Sciatic nerve (tissue), 2 donors: ENCODE measurements around the gene TRAM2. TPM values are rescaled to one million over a fixed set of nuclear protein-coding genes. Genes with fewer than 3 reads are reported as not detected.
A peak's percentile ranks its signal among the peaks of the same experiment; 100 is the strongest.

Experiments
- ATAC-seq: fragments of 200-7000 bp; cut with Tn5 transposase; one replicate; pipeline ENCODE4 v1.9.1; 2020; ENCODE audit warnings: mild to moderate bottlenecking, moderate library complexity
- DNase-seq: peaks from one replicate; pipeline ENCODE4 v3.0.0-alpha.2; 2020; ENCODE audit warnings: low spot score
- intact Hi-C: fragments of 100-400 bp; cut with DNase I; formaldehyde crosslinking; loops from one replicate; pipeline ENCODE4 v1.14.2; 2022
- total RNA-seq: library from RNA; stranded (reverse); fragmentation: NEBNext Ultra II Directional; extraction: Animal tissue kit (Norgen Biotek cat#: 25700); gene quantifications from one replicate; pipeline ENCODE4 v1.2.1, GENCODE V29; 2021
- donor health status: DM: no; HTN: no; CAD: no.
- donor health status: DM: no; HTN: no; CAD: no.

Gene TRAM2
- total RNA-seq, 1 donor from 2014 or later: 18.6 TPM

GRCh38 chr6:52518279-52518945 lies 58.4 kb downstream of the TRAM2 start:
- DNase-seq: no peak
- intact Hi-C loops: loop anchor here (10.0 kb wide), 1 partner anchor 56 kb away; the partner anchor contains the start of gene TRAM2
- no peak for ATAC-seq

DNA sequence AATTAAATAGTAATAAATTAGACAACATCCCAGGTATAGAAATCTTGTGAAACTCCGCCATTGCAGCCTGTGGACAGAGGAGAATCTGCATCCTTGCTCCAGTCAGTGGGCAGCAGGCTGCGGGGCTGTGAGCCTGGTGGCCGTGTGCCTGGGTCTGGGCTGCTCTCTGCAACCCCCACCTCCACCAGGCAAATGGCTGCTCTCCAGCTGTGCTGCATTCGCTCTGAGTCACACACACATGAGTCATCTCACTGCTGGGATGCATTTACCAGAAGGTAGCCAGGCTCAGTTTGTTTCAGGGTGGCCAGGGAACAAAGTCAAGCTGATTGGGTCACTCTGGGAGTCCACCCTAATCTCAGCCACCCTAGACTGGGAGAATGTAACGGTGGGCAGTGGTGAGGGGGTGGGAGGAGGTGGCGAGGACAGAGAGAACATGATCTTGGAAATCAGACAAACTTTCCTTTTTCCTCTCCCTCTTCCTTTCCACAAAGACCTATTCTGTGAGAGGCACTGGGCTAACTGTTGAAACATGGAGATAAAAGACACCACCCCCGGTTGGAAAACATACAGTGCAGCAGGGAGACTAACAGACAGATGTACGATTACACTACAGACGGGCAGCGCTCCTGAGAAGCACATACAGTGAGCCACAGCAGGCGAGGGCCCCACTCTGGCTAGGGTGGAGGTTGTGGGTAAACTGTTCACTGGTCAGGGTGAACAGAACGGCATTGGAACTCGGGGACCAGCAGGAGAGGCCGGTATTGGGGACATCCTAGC lies 59.2 kb downstream of the TRAM2 start:
- intact Hi-C loops: loop anchor here (10.0 kb wide), 1 partner anchor 57 kb away; the partner anchor contains the start of gene TRAM2

GRCh38 chr6:52516943-52517342 lies 59.9 kb downstream of the TRAM2 start:
- DNase-seq (no peak), ATAC-seq (no peak)
- intact Hi-C loops: loop anchor here (10.0 kb wide), 1 partner anchor 58 kb away; the partner anchor contains the start of gene TRAM2

More for the DNA sequence above, 59.2 kb downstream of the TRAM2 start:
- peak; percentile 88 for DNase-seq
- peak; percentile 82 for ATAC-seq

GRCh38 chr6:52516269-52516668 lies 60.6 kb downstream of the TRAM2 start:
- DNase-seq (no peak), ATAC-seq (no peak)
- intact Hi-C loops: loop anchor here (10.0 kb wide), 1 partner anchor 59 kb away; the partner anchor contains the start of gene TRAM2

DNA sequence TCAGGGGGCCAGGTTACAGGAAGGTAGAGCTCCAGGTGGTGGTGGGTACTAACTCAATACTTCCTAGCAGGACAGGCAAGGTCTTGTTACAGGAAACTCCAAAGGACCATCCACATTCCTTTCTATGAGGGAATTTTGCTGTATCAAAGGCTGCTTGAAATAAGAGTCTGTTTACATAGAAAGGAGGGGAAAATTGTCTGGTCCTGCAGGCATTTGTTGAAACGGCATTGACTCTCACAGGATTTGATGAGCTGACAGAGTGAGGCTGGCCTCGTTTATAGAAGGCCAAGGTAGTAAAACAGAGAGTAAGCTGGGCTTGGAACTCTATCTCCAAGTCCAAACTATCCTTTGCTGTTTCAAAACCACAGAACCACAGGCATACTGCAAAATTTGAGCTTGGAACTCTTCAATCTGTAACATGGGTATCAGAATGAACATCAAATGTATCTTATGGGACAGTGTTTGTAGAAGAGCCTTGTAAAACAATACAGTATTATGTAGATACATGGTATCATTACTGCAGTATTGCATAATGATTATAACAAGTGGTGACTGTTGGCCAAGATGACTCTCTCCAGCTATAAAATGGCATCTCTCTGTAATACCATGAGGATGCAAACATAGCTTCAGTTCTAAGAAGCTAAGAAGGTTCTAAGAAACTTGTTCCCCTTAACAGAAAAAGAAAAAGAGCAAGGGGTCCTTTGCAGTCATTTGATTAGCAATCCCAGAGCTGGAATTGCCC lies 61.5 kb downstream of the TRAM2 start:
- ATAC-seq (no peak), DNase-seq (no peak)
- intact Hi-C loops: loop anchor here (10.0 kb wide), 1 partner anchor 59 kb away; the partner anchor contains the start of gene TRAM2

DNA sequence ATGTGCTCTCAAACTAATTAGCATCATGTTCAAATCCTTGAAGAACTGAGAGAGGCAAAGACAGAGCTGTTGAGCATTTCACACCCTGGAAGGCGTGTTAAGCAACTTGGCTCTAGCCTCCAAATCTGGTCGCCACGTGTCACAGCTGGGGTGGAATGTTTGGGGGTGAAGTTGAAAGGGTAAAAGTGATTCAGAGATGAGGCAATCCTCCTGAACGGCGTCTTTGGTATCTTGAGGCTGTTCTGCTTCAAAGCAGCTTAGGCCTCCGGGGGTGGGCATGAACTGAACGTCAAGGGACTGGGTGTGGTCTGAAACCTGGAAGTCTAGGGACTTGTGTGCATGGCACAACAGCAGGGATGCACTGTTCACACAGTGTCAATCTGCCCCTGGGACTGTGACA lies 62.3 kb downstream of the TRAM2 start:
- intact Hi-C loops: loop anchor here (10.0 kb wide), 1 partner anchor 60 kb away; the partner anchor contains the start of gene TRAM2
- DNase-seq (peak; percentile 71), ATAC-seq (peak; percentile 64)

DNA sequence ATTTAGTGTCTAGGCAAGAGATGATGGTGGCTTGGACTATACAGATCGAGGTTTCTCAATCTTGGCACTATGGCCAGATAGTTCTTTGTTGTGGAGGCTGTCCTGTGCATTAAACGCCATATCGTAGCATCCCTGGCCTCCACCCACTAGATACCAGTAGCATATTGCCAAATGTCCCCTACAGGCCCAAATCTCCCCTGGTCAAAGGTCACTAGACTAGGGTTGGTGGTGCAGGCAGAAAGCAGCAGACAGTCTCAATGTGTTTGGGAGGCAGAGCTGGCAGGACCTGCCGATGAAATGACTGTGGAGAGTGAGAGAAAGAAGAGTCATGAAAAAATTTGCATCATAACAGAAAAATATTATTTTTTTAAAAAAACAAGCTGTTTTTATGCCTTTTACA lies 63.0 kb downstream of the TRAM2 start:
- DNase-seq: no peak
- intact Hi-C loops: loop anchor here (10.0 kb wide), 1 partner anchor 61 kb away; the partner anchor contains the start of gene TRAM2
- ATAC-seq: no peak

DNA sequence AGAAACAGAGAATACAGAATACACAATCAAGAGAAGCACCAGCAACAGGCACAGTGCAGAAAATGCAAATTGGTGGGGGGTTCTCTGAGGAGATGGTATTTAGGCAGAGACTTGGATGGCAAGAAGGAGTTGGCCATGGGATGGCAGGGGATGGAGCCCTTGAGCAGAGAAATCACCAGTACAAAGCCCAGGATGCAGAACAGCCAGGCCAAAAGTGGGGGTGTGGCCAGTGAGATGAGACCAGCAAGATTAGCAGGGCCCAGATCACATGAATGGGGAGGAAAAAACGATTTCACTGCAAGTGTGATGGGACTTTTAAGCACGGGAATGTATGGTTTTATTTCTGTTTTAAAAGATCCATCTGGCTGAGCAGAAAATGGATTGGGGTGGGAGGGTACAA lies 63.4 kb downstream of the TRAM2 start:
- intact Hi-C loops: loop anchor here (10.0 kb wide), 1 partner anchor 61 kb away; the partner anchor contains the start of gene TRAM2
- ATAC-seq: no peak
- DNase-seq: no peak

GRCh38 chr6:52512199-52512598 lies 64.7 kb downstream of the TRAM2 start:
- DNase-seq (peak; percentile 72), ATAC-seq (peak; percentile 91)
- intact Hi-C loops: loop anchor here (10.0 kb wide), 1 partner anchor 63 kb away; the partner anchor contains the start of gene TRAM2

GRCh38 chr6:52511572-52512151 lies 65.2 kb downstream of the TRAM2 start:
- intact Hi-C loops: loop anchor here (10.0 kb wide), 1 partner anchor 63 kb away; the partner anchor contains the start of gene TRAM2
- peak; percentile 23 for ATAC-seq
- no peak for DNase-seq

DNA sequence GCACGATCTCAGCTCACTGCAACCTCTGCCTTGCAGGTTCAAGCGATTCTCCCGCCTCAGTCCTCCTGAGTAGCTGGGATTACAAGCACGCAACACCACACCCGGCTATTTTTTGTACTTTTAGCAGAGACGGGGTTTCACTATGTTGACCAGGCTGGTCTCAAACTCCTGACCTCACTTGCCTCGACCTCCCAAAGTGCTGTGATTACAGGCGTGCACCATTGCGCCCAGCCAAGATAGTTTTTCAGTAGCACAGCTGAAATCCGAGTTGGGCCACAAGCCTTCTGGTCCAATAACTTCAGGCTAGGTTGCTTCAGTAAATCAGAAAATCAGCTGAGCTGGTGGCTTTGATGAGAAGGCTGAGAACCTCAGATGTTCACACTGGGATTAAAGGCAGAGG lies 65.7 kb downstream of the TRAM2 start:
- ATAC-seq (peak; percentile 31), DNase-seq (no peak)
- intact Hi-C loops: loop anchor here (10.0 kb wide), 1 partner anchor 64 kb away; the partner anchor contains the start of gene TRAM2

DNA sequence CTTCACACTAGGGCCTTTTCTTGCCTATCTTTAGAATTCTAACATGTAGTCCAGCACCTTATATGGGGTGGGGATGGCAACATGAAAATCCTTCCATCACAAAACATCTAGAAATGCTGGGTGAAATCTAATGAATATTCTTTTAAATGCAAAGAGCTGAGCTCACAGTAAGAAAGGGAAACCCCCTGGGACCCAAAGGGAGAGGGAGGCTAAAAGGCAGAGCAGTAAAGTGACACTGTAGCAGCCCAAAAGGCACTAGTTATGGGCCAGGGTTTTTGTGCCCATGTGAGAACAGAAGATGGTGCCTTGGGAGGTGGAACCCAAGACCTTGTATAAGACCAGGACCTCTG lies 66.7 kb downstream of the TRAM2 start:
- DNase-seq: no peak
- intact Hi-C loops: loop anchor here (10.0 kb wide), 1 partner anchor 65 kb away; the partner anchor contains the start of gene TRAM2
- ATAC-seq: no peak

DNA sequence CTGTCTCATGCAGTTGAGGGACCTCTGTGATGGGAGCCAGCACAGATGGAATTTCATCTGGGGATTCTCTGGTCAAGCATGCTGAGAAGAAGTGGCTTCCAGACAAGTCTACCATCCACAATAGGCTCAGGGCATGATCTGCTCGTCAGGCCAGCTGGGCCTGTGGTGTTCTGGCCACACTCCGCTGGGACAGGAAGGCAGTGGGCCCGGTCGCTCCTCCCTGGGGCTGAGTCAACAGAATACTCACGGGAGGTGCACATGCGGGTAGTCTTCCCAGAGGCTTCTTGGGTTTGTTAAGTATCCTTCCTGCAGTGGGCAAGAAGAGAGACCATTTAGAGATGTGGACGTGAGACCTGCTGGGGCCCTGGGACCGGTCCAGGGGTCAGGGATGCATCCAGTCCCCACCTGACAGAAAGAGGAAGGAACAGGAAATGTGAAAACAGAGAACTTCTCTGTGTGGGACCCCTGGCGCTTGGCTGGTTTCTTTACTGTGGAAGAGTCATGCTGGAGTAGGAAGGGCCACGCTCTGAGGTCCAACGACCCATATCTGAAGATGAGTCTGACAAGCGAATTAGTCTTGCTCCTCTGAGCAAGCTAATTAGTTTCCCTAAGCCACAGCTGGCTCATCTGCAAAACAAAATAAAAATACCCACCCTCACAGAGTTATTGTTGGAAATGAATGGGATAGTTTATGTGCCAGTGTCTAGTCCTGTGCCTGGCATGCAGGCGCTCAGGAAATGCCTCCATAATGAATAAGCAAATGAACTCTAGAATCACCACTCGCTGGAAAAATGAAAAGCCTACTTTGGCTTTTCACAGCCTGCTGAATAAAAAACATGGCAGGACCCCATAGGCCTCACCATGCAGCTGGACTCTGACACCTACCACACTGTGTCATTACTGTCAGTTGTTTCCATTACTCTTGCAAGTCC lies 67.3 kb downstream of the TRAM2 start:
- DNase-seq (no peak), ATAC-seq (no peak)
- intact Hi-C loops: loop anchor here (10.0 kb wide), 1 partner anchor 65 kb away; the partner anchor contains the start of gene TRAM2

GRCh38 chr6:52508261-52508739 lies 68.6 kb downstream of the TRAM2 start:
- intact Hi-C loops: no loop called here
- DNase-seq: no peak
- ATAC-seq: no peak

DNA sequence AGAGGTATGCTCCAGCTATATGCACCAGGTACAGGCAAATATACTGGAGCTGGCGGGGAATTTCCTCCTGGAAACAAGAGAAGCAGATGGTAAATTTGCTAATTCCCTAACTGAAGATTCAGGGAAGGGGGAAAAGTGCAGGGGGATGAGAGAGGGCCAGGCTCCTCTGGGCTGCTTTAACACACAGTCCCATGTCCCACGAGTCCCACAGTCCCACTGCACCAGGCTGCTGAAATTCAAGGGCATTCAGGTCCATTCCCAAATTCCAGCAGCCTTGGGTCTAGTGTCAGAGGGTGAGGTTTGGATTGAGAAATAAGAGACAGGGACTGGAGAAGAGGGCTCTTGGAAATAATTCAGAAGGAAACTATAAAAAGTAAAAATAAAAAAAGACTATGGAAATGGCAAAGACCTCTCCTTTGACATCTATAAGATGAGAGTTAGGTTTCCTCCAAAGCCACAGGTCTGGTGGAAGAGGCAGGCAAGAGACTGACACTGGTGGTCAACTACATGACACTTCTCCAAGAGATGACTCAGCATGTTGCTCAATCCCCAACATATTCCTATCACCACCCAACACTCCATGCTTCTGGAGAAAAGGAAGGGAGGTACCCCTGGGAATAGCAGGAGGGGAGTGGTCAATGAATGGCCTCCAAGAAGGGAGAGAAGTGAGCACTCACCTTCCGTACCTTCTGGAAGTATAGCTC lies 69.2 kb downstream of the TRAM2 start:
- no peak for DNase-seq
- peak; percentile 21 for ATAC-seq
- intact Hi-C loops: no loop called here

- DNase-seq (no peak), ATAC-seq (no peak)
- intact Hi-C loops: no loop called here
These were observed 70.4 kb downstream of the TRAM2 start for GRCh38 chr6:52506476-52506875.
